ENCODE results near the gene NT5C.

- TF ChIP-seq POLR2AphosphoS5 (IDR thresholded peaks at IDR 0.05) (no peak), CTCF (IDR thresholded peaks at IDR 0.05) (no peak)
Observed at GRCh38 chr17:75124819-75125162, 6.8 kb downstream of the NT5C start.

All from transverse colon (tissue), 4 donors.